LNCAP (cell line): ENCODE results near the gene AATF.

ENCODE experiments used
- CTCF ChIP-seq: fragments of 450-650 bp; IDR thresholded peaks from 2 replicates; pipeline ENCODE4 v1.5.1; 2017; ENCODE audit warnings: mild to moderate bottlenecking

Gene AATF

GRCh38 chr17:36913132-36913531 lies 35.6 kb upstream of the AATF start:
- no peak for TF ChIP-seq CTCF

- no peak for TF ChIP-seq CTCF
These were observed 30.5 kb upstream of the AATF start for GRCh38 chr17:36918211-36918691.

- no peak for TF ChIP-seq CTCF
These were observed 29.3 kb upstream of the AATF start for GRCh38 chr17:36919407-36919968.

GRCh38 chr17:36920032-36921005 lies 28.4 kb upstream of the AATF start:
- no peak for TF ChIP-seq CTCF

GRCh38 chr17:36921095-36921851 lies 27.5 kb upstream of the AATF start:
- TF ChIP-seq CTCF, result no peak

- no peak for TF ChIP-seq CTCF
These were observed 26.6 kb upstream of the AATF start for GRCh38 chr17:36922175-36922574.

- TF ChIP-seq CTCF, result no peak
These were observed 24.9 kb upstream of the AATF start for GRCh38 chr17:36923814-36924221.
